DMS 273 (cell line): Measurements from ENCODE around the gene USP22.
"Not testable (repeated sequence)": the region's sequence is repeated elsewhere in the genome, so short reads cannot be mapped to it uniquely, and the experiment has no call there.

Experiments
- DNase-seq: peaks from one replicate; lab custom pipeline; 2025; ENCODE audit not compliant: unreplicated experiment; lab: John Stamatoyannopoulos, UW

The USP22 gene

DNA sequence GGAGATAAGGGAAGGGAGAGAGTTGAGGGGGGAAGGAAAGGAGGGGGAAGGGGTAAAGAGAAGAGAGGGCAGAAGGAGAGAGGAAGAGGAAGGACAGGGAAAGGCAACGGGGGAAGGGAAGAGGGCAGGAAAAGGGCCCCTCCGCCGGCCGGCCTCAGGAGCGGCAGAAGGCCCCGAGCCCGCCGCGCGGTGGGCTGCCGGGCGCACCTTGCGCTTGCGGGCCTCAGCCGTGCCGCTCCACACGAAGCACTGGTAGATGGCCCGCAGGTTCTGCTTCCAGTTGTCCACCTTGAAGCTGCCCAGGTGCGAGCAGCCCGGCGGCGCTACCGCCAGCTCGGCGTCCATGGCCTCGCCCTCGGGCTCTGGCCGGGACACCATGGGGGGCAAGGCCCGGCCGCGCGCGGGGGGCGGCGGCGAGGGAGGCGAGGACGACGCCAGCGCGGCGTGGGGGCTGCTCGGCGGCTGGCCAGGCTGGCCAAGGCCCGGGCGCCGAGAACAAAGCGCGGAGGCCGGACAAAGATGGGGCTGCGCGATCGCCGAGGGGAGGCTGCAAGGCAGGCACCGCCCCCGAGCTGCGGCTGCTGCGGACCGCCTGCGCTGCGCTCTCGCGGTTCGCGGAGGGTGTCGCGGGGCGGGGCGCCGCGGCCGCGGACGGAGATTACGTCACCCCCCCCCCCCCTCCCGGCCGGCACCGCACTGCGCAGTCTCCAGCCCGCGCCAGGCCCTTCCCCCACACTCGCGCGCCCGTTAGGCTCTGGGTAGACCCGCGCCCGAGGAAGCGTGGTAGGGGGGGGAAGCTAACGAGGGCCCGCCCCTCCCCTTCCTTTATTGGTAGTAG lies at the start of gene USP22:
Gene USP22, minus strand, starts transcription at position 554 of the 838 bp plus-strand sequence. Its CDS starts 176 bp downstream, at position 378.
- DNase-seq: peak; percentile 97

- no peak for DNase-seq
Measured at GRCh38 chr17:21090902-21091618, 48.2 kb upstream of the USP22 start.

- no peak for DNase-seq
Measured at GRCh38 chr17:21089933-21090901, 47.4 kb upstream of the USP22 start.

DNA sequence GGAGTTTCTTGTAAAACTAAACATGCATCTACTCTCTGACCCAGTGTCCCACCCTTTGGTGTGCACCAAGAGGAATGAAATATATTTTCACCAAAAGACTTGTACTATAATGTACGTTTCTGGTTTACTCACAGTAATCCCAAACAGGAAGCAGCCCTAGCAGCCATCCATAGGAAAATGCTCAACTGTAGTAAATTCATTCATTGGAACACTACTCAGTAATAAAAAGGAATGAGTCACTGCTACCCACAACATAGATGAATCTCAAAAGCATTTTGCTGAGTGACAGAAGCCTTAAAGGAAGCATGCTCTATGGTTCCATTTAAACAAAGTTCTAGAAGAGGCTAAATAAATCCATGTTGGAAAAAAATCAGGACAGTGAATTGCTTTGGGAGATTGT lies 46.3 kb upstream of the USP22 start:
- DNase-seq: no peak

DNA sequence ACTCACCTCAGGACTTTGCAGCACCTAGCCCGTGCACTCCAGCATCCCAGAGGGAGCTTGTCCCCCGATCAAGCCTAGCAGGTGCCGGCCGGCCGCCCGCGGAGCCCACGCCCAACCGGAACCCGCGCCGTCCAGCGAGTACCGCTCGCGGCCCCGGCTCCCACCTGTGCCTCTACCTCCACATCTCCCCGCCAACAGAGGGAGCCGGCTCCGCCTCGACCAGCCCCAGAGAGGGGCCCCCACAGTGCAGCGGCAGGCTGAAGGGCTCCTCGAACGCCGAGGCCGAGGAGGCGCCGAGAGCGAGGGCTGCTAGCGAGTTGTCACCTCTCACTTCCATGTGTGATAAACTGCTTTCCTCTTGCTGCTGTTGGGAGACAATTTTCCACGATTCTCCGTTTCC lies 42.9 kb upstream of the USP22 start:
- no peak for DNase-seq

GRCh38 chr17:21085280-21085679 lies 42.5 kb upstream of the USP22 start:
- DNase-seq: not testable (repeated sequence)

DNA sequence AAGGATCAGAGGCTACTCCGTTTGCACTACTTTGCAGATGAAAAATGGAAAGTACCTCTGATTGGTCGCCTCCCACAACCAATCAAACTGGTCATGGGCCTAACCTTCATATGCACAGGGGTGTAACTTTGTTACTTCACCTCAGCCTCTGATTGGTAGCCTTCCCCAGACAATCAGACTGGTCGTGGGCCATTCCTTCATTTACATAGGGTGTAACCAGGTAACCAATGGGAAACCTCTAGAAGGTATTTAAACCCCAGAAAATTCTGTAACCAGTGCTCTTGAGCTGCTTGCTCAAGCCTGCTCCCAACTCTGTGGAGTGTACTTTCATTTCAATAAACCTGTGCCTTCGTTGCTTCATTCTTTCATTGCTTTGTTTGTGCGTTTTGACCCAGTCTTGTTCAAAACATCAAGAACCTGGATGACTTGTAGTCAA lies 39.2 kb upstream of the USP22 start:
- peak; percentile 10 for DNase-seq

- DNase-seq: no peak
Measured at GRCh38 chr17:21079196-21079595, 36.4 kb upstream of the USP22 start.

- no peak for DNase-seq
Measured at GRCh38 chr17:21078016-21078780, 35.4 kb upstream of the USP22 start.

DNA sequence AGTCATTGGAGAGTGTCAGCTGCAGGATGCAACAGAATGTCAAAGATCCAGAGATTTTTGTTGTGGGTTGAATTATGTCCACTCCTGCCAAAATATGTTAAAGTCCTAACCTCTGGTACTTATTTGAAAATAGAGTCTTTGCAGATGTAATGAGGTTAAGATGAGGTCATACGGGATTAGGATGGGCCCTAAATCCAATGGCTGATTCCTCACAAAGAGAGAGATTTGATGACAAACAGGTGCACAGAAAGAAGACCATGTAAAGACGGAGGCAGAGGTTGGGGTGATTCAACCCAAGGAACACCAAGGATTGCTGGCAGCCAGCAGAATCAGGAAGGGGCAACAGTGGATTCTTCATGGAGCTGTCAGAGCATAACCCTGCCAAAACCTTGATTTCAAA lies 34.5 kb upstream of the USP22 start:
- DNase-seq: no peak

DNA sequence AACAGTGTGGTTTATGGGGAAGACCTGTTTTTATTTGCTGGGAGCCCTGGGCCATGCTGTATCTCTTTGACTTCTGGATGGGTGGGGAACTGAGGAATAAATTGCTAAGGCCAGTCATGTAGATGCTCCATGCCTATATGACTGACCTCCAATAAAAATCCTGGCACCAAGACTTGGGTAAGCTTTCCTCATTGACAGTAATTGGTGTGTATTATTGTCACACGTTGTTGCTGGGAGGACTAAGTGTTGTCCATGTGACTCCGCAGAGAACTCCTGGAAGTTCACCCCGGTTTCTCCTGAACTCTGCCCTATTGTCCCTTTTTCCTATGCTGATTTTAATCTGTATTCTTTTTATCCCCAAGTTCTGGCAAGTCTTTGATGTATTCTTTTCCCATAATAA lies 33.4 kb upstream of the USP22 start:
- no peak for DNase-seq

GRCh38 chr17:21075739-21076085 lies 32.9 kb upstream of the USP22 start:
- DNase-seq: no peak

DNA sequence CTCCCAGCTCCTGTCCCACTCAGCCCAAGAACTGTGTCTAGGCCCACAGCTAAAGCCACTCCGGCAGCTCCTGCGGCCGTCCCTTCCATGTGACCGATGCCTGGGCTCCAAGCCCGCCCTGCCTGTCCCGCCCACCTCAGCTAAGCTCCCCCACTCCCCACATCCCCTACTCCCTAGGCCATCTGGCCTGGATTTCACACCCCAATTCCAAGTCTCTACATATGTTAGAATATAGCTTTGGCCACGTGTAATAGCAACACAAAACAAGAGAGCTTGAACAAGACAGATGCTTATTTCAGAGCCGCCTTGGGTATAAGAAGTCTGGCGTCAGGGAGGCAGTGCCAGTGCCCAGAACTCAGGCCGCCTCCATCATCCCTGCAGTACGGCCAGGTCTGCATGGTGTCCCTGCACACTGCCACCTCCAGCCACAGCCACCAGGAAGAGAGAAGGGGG lies 30.0 kb upstream of the USP22 start:
- DNase-seq: peak; percentile 49

- DNase-seq: no peak
Measured at GRCh38 chr17:21066394-21066793, 23.6 kb upstream of the USP22 start.

GRCh38 chr17:21061971-21062526 lies 19.2 kb upstream of the USP22 start:
- DNase-seq: no peak

DNA sequence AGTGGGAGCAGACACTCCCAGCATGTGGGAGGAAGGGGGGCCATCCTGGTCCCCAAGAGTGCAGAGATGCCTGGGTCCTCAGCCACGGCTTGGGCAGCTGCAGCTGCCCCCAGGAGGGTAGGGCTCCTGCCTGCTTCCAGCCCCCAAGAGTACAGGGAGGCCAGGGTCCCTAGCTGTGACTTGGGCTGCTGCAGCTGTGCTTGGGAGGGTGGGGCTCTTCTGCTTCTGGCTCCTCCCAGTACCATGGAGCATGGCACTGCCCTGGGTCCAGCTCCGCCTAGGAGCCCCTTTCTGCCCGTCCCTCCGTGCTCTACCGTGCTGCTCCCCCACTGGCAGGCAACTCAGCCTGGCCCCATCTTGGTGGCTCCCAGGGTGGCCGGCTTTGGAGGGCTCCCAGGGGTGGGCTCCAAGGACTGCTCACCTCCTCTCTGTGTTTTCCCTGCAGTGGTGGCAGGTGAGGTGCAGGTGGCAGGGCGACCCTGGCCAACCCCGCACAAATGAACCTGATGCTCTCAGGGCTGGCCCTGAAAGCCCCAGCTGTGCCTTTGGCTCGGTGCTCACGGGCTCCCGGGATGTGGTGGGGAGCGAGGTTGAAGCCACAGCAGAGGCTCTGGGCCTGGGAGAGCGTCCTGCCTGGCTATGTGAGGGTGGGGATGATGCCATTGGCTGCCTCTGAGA lies 18.5 kb upstream of the USP22 start:
- no peak for DNase-seq

GRCh38 chr17:21059761-21060160 lies 16.9 kb upstream of the USP22 start:
- no peak for DNase-seq

DNA sequence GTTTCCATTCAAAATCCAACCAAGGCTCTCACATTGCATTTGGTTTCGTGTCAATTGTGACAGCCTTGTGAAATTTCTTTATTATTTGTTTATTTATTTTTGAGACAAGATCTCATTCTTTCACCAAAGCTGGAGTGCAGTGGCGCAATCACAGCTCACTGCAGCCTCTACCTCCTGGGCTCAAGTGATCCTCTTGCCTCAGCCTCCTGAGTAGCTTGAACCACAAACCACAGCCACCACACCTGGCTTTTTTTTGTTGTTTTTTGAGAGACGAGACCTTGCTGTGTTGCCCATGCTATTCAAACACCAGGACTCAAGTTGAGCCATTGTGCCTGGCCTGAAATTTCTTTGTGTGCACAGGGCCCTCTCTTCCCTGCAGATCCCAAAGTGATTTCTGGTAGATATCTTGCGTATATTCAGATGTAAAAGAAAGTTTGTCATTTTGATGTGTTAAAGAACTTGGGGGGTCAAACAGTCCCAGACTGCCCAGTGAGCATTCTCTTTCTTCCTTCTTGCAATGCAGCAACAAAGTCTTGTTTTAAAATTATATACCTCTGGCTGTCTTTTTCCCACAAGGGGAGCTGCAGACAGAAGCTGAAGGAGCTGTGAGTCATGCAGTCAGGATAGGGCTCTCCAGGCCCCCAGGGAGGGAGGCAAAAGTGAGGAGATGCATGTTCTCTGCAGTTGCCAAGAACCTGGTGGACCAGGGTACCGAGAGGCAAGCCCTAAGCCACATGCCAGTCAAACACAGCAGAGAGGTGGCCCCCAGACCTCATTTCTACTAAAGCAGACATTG lies 15.5 kb upstream of the USP22 start:
- peak; percentile 7 for DNase-seq

GRCh38 chr17:21053056-21053455 lies 10.2 kb upstream of the USP22 start:
- DNase-seq: not testable (repeated sequence)
